ENCODE data around the gene GMEB2.
A peak's percentile ranks its signal among the peaks of the same experiment; 100 is the strongest.
"Not testable (repeated sequence)": the region's sequence is repeated elsewhere in the genome, so short reads cannot be mapped to it uniquely, and the experiment has no call there.

The GMEB2 gene

GRCh38 chr20:63587776-63588591 is 38.9 kb downstream of the GMEB2 start:
- DNase-seq = peak in 1 of 2 experiments; percentile 6

- no peak for DNase-seq
Observed at GRCh38 chr20:63587256-63587655, 39.6 kb downstream of the GMEB2 start.

- DNase-seq = no peak
Observed at GRCh38 chr20:63586797-63587196, 40.1 kb downstream of the GMEB2 start.

- DNase-seq = no peak
Observed at GRCh38 chr20:63585616-63586565, 41.0 kb downstream of the GMEB2 start.

- no peak for DNase-seq
Observed at GRCh38 chr20:63582382-63583063, 44.4 kb downstream of the GMEB2 start.

GRCh38 chr20:63580796-63581461 is 46.0 kb downstream of the GMEB2 start:
- peak in 1 of 2 experiments; percentile 27 for DNase-seq

- DNase-seq = no peak
Observed at GRCh38 chr20:63579017-63579694, 47.7 kb downstream of the GMEB2 start.

GRCh38 chr20:63578224-63579016 is 48.5 kb downstream of the GMEB2 start:
- no peak for DNase-seq

GRCh38 chr20:63577317-63577894 is 49.5 kb downstream of the GMEB2 start:
- peak in 1 of 2 experiments; percentile 15 for DNase-seq

- no peak for DNase-seq
Observed at GRCh38 chr20:63576311-63576710, 50.6 kb downstream of the GMEB2 start.

GRCh38 chr20:63574829-63575743 is 51.8 kb downstream of the GMEB2 start:
- no peak for DNase-seq

GRCh38 chr20:63574156-63574828 is 52.6 kb downstream of the GMEB2 start, which contains the start of gene HELZ2:
TSS of gene HELZ2 (minus strand) at chr20:63574239. CDS start at chr20:63572385, 1,854 bp downstream.
- DNase-seq = peak; percentile 34 to 46

- no peak for DNase-seq
Observed at GRCh38 chr20:63573647-63574131, 53.2 kb downstream of the GMEB2 start.

GRCh38 chr20:63572788-63573646 is 53.9 kb downstream of the GMEB2 start:
- DNase-seq = no peak

GRCh38 chr20:63572071-63572787 is 54.7 kb downstream of the GMEB2 start:
- DNase-seq = no peak

- DNase-seq = not testable (repeated sequence)
Observed at GRCh38 chr20:63571087-63571478, 55.8 kb downstream of the GMEB2 start.
